ENCODE data around the gene NHLRC1. TPM values are rescaled to one million over a fixed set of nuclear protein-coding genes. Genes with fewer than 3 reads are reported as not detected.
A peak's percentile ranks its signal among the peaks of the same experiment; 100 is the strongest.

Gene NHLRC1
- polyA plus RNA-seq (ENCODE audit: low read depth in 6 of 6), result 1 to 10 TPM in 5 of 6 donors, under 1 TPM in 1; 0.60 to 4.7 (median 1.7) TPM

DNA sequence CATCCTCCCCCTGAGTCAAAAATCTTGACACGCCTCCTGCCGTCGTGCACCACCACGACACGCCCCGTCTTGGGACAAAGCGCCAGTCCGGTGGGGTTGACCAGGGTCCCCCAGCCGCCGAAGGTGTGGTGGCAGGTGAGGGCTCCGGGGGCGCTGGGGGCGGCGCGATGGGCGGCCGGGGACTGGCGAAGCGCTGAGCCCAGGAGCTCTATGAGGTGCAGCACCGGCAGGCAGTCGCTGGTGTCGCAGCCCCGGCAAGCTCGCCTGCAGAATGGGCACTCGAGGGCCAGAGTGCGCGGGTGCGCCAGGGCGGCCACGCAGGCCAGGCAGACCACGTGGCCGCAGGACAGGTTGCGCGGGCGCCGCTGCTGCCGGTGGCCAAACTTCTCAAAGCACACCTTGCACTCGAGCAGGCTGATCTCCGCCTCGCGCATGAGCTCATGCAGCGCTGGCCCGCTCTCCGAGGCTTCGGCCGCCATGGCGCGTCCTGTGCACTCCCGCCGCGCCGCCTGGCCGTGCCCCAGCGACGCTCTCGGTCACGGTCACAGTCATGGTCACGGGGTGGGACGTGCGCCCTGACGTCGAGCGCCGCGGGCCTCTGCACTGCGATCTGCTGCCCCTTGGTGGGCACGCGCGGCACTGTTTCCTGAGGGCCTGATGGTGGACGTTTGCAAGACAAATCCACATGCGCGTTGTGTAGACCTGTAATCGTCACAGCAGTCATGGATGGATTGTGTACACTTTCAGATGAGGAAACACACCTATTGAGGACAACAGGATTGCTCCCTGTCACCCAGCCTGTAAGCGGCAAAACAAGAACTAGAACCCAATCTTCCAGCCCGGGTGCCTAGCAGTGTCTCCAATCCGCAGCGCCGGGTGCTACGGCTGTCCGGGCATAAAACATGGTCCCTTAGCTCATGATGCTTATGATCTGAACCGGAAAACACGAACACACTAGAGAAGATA is at the start of gene NHLRC1:
NHLRC1 (minus strand) TSS at position 550 of the 966 bp plus-strand sequence; CDS start at position 479, 71 bp downstream.
- DNase-seq (peak; percentile 77), ATAC-seq (ENCODE audit: low read depth in 2 of 2) (peak; percentile 96 to 98)
- H3K36me3 Mint-ChIP-seq, result no peaks in the 10 kb centered on the region
- H3K4me1 Mint-ChIP-seq, result peaks cover 8 to 18% (median 9%) of the 10 kb centered on the region in 3 donors
- H3K4me3 Mint-ChIP-seq, result peak within 1 kb of the TSS; percentile 82 to 94 (median 90)
- H3K27ac Mint-ChIP-seq, result peak within 1 kb of the TSS; percentile 56 to 96 (median 88)
- peaks cover 0 to 4% (median 0%) of the 10 kb centered on the region in 7 donors for H3K9me3 Mint-ChIP-seq
- peaks cover 0 to 5% (median 3%) of the 10 kb centered on the region in 3 donors for H3K27me3 Mint-ChIP-seq

DNA sequence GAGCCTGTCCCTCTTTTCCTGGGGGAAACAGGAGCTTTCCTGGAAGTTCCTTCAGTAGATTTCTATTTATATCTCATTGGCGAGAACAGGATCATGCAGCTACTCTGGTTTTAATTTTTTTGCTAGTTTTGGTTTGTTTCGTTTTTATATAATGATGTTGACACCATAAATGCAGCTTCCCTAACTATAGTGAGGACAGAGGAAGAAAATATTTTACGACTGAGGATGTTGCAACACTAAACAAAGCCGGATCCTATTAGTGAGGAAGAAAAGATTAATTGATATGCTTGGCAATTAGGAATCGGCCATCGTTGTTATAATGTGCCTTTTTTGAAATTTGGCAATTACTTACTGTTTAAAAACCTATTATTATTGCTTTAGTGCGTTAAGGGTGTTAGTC is 49.4 kb upstream of the NHLRC1 start:
- ATAC-seq (ENCODE audit: low read depth in 2 of 2) (no peak), DNase-seq (no peak)
- Mint-ChIP-seq H3K4me1 (peaks cover 8 to 21% (median 17%) of the 10 kb centered on the region in 3 donors), H3K36me3 (peaks cover 41 to 42% of the 10 kb centered on the region in 2 donors), H3K9me3 (peaks cover 0 to 9% (median 2%) of the 10 kb centered on the region in 7 donors), H3K27me3 (no peaks in the 10 kb centered on the region), H3K27ac (no peak overlapping the region), H3K4me3 (no peak overlapping the region)

DNA sequence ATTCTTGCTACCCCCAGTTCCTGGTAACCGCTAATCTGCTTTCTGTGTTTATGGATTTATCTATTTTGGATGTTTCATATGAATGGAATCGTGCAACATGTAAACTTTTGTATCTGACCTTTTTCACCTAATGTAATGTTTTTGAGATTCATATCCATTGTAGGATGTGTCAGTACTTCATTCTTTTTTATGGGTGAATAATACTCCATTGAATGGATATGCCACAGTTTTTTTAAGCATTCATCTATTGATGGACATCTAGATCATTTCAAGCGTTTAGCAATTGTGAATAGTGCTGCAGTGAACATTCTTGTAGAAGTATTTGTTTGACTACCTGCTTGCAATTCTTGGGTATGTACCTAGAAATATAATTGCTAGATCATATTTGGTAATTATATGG is 45.8 kb upstream of the NHLRC1 start:
- DNase-seq, result no peak
- peaks cover 0 to 7% (median 5%) of the 10 kb centered on the region in 3 donors for H3K4me1 Mint-ChIP-seq
- H3K36me3 Mint-ChIP-seq, result peaks cover 21 to 22% of the 10 kb centered on the region in 2 donors
- H3K27me3 Mint-ChIP-seq, result no peaks in the 10 kb centered on the region
- no peak for ATAC-seq (ENCODE audit: low read depth in 2 of 2)
- no peak overlapping the region for H3K27ac Mint-ChIP-seq
- H3K4me3 Mint-ChIP-seq, result no peak overlapping the region
- peaks cover 0 to 7% (median 0%) of the 10 kb centered on the region in 7 donors for H3K9me3 Mint-ChIP-seq

- no peak for DNase-seq
- H3K27ac Mint-ChIP-seq, result no peak overlapping the region
Measured at GRCh38 chr6:18166312-18167036, 44.0 kb upstream of the NHLRC1 start.

DNA sequence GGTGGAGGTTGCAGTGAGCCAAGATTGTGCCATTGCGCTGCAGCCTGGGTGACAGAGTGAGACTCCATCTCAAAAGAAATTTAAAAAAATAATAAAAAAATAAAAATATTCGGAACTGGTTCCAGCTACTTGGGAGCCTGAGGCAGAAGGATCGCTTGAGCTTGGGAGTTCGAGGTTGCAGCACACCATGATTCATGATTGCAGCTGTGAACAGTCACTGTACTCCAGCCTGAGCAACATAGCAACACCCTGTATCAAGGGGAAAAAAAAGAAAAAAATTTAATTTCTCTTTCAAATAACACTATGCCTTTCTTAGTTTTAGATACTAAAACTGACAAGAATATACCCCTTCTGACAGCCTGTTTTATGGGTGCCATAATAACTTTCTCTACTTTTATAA is 43.3 kb upstream of the NHLRC1 start:
- ATAC-seq (ENCODE audit: low read depth in 2 of 2) (no peak), DNase-seq (no peak)
- Mint-ChIP-seq H3K4me1 (peaks cover 0 to 13% (median 5%) of the 10 kb centered on the region in 3 donors), H3K9me3 (peaks cover 0 to 7% (median 0%) of the 10 kb centered on the region in 7 donors), H3K4me3 (no peak overlapping the region), H3K36me3 (peaks cover 21 to 24% of the 10 kb centered on the region in 2 donors), H3K27me3 (no peaks in the 10 kb centered on the region), H3K27ac (no peak overlapping the region)

More at GRCh38 chr6:18166312-18167036, 44.0 kb upstream of the NHLRC1 start:
- H3K4me3 Mint-ChIP-seq, result no peak overlapping the region
- H3K4me1 Mint-ChIP-seq, result peaks cover 0 to 11% (median 5%) of the 10 kb centered on the region in 3 donors
- H3K27me3 Mint-ChIP-seq, result no peaks in the 10 kb centered on the region
- ATAC-seq (ENCODE audit: low read depth in 2 of 2), result no peak
- H3K36me3 Mint-ChIP-seq, result peaks cover 22 to 23% of the 10 kb centered on the region in 2 donors
- H3K9me3 Mint-ChIP-seq, result peaks cover 0 to 7% (median 0%) of the 10 kb centered on the region in 7 donors

DNA sequence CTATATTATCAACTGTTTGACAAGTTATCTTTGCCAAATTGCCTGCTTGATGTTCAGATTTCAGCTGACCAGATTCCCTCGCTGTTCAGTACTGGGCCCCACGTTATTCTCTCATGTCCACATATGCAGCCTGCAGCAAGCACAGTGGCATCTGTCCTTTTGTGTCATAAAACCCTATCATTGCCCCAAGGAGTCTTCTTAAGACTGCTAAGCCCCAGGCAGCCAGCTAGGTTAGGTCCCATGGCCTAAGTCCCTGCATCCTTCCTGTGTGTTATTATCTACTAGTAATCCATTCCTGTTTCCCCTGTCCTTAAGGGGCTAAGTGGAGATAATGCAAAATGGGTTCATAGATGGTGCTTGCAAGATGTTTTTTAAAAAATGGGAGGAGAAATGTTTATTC is 39.9 kb upstream of the NHLRC1 start:
- Mint-ChIP-seq H3K27me3 (no peaks in the 10 kb centered on the region), H3K9me3 (peaks cover 0 to 4% (median 0%) of the 10 kb centered on the region in 7 donors), H3K36me3 (peaks cover 18 to 19% of the 10 kb centered on the region in 2 donors), H3K4me3 (no peak overlapping the region), H3K4me1 (peaks cover 0 to 13% (median 7%) of the 10 kb centered on the region in 3 donors), H3K27ac (peak overlapping the region in 2 of 6 donors; percentile 4 to 9)
- DNase-seq, result no peak
- ATAC-seq (ENCODE audit: low read depth in 2 of 2), result no peak

GRCh38 chr6:18161431-18161830 is 39.0 kb upstream of the NHLRC1 start:
- peak overlapping the region in 5 of 6 donors; percentile 34 to 90 (median 72) for H3K27ac Mint-ChIP-seq
- H3K4me1 Mint-ChIP-seq, result peaks cover under 1 to 14% (median 12%) of the 10 kb centered on the region in 3 donors
- no peaks in the 10 kb centered on the region for H3K27me3 Mint-ChIP-seq
- no peak overlapping the region for H3K4me3 Mint-ChIP-seq
- no peak for DNase-seq
- H3K36me3 Mint-ChIP-seq, result peaks cover 18 to 19% of the 10 kb centered on the region in 2 donors
- ATAC-seq (ENCODE audit: low read depth in 2 of 2), result no peak
- peaks cover 0 to 4% (median 0%) of the 10 kb centered on the region in 7 donors for H3K9me3 Mint-ChIP-seq

DNA sequence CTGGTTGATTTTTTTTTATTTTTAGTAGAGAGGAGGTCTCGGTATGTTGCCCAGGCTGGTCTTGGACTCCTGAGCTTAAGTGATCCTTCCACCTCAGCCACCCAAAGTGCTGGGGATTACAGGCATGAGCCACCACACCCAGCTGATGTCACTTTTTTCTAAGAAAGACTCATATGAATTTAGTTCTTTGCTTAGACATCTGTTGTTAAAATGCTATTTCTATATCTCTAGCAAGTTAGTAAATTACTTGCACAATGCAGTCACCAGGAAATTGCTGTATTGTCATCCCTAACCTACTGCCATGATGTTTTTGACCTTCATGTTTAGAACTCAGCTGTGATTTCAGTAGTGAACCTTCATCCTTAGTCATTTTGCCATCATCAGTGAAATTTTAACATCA is 38.4 kb upstream of the NHLRC1 start:
- peaks cover 18 to 19% of the 10 kb centered on the region in 2 donors for H3K36me3 Mint-ChIP-seq
- H3K27me3 Mint-ChIP-seq, result no peaks in the 10 kb centered on the region
- H3K4me3 Mint-ChIP-seq, result no peak overlapping the region
- ATAC-seq (ENCODE audit: low read depth in 2 of 2) (no peak), DNase-seq (no peak)
- H3K4me1 Mint-ChIP-seq, result peaks cover 5 to 20% (median 17%) of the 10 kb centered on the region in 3 donors
- H3K27ac Mint-ChIP-seq, result peak overlapping the region in 1 of 6 donors; percentile 34
- peaks cover 0 to 4% (median 0%) of the 10 kb centered on the region in 7 donors for H3K9me3 Mint-ChIP-seq

- DNase-seq (peak; percentile 79), ATAC-seq (ENCODE audit: low read depth in 2 of 2) (peak; percentile 37 to 40)
- Mint-ChIP-seq H3K4me3 (peak overlapping the region; percentile 91 to 99 (median 98)), H3K27me3 (no peaks in the 10 kb centered on the region), H3K9me3 (peaks cover 0 to 4% (median 0%) of the 10 kb centered on the region in 7 donors), H3K27ac (peak overlapping the region; percentile 93 to 98 (median 98)), H3K36me3 (peaks cover 8 to 14% of the 10 kb centered on the region in 2 donors), H3K4me1 (peaks cover 14 to 35% (median 25%) of the 10 kb centered on the region in 3 donors)
Measured at GRCh38 chr6:18155864-18156421, 33.5 kb upstream of the NHLRC1 start.

- peak within 1 kb of the TSS; percentile 95 to 99 (median 99) for H3K4me3 Mint-ChIP-seq
- H3K27ac Mint-ChIP-seq, result peak within 1 kb of the TSS; percentile 93 to 99 (median 98)
- DNase-seq (peak; percentile 99), ATAC-seq (ENCODE audit: low read depth in 2 of 2) (peak; percentile 80 to 81)
- peaks cover 0 to 4% (median 0%) of the 10 kb centered on the region in 7 donors for H3K9me3 Mint-ChIP-seq
- H3K36me3 Mint-ChIP-seq, result peaks cover 8 to 14% of the 10 kb centered on the region in 2 donors
- H3K4me1 Mint-ChIP-seq, result peaks cover 14 to 35% (median 25%) of the 10 kb centered on the region in 3 donors
- no peaks in the 10 kb centered on the region for H3K27me3 Mint-ChIP-seq
Measured at GRCh38 chr6:18155150-18155863, 32.8 kb upstream of the NHLRC1 start, which contains the start of gene KDM1B. Gene KDM1B, plus strand, starts transcription at chr6:18155422. Its CDS starts 4,474 bp downstream, at chr6:18159896.

DNA sequence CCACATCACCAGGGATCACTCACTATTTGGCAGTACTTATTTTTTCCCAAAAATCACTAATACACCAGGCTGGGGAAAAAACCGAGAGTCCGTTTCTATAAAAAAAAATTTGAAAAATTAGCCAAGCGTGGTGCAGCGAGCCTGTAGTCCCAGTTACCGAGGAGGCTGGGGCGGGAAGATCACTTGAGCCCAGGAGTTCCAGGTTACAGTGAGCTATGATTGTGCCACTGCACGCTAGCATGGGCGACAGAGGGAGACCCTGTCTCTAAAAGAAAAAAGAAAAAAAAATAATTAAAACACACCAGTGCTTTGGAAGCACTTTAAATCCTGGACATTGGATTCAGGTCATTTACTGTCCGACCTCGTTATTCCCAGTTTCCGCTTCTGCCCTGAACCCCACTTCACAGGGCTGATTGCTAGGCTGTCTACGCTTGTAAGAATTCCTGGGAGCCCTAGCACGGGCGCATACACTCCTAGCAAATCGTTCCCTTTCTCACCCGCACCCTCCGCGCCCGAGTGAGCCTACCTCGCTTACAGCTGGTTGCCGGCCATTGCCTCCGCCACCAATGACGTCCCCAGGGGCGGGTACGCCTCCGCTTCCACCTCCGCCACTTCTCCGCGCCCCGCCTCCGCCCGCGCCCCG is 32.2 kb upstream of the NHLRC1 start, which contains the start of gene TPMT:
TPMT (minus strand) TSS at position 571 of the 643 bp plus-strand sequence. CDS start 5,950 bp downstream, outside the sequence.
- Mint-ChIP-seq H3K36me3 (peaks cover under 1 to 8% of the 10 kb centered on the region in 2 donors), H3K9me3 (peaks cover 0 to 1% (median 0%) of the 10 kb centered on the region in 7 donors), H3K27me3 (no peaks in the 10 kb centered on the region), H3K4me3 (peak within 1 kb of the TSS; percentile 95 to 99 (median 99)), H3K27ac (peak within 1 kb of the TSS; percentile 93 to 99 (median 98)), H3K4me1 (peaks cover 14 to 35% (median 25%) of the 10 kb centered on the region in 3 donors)
- DNase-seq, result no peak
- peak; percentile 65 to 67 for ATAC-seq (ENCODE audit: low read depth in 2 of 2)
